ENCODE data around the gene DENND1B.

GRCh38 chr1:197738927-197739326 is 36.4 kb downstream of the DENND1B start:
- TF ChIP-seq MAX (IDR thresholded peaks at IDR 0.05): no peak
- no peak for TF ChIP-seq CTCF (IDR thresholded peaks at IDR 0.05; ENCODE audit: low read depth, low read length, missing input control)
- no peak for TF ChIP-seq ZBTB33 (IDR thresholded peaks at IDR 0.05)
- no peak for TF ChIP-seq EGR1 (IDR thresholded peaks at IDR 0.05; ENCODE audit: low read depth in 2 of 2)
- no peak for TF ChIP-seq REST (IDR thresholded peaks at IDR 0.05)
- no peak for TF ChIP-seq HNF4A (conservative IDR thresholded peaks at IDR 0.05)
- no peak for TF ChIP-seq RAD21 (IDR thresholded peaks at IDR 0.05)
- no peak for TF ChIP-seq FOXA1 (IDR thresholded peaks at IDR 0.05)
- TF ChIP-seq GABPA (IDR thresholded peaks at IDR 0.05 in 1 of 2, conservative IDR thresholded peaks at IDR 0.05 in 1 of 2): no peak
- TF ChIP-seq RXRA (IDR thresholded peaks at IDR 0.05): no peak
- no peak for TF ChIP-seq YY1 (IDR thresholded peaks at IDR 0.05)
- TF ChIP-seq JUND (IDR thresholded peaks at IDR 0.05): no peak

Data from liver (tissue), 3 donors.